OCI-LY7 (cell line): Measurements from ENCODE around the gene PIK3R1. TPM values are rescaled to one million over a fixed set of nuclear protein-coding genes. Genes with fewer than 3 reads are reported as not detected.

Source experiments
- BruUV-seq: library from RNA; stranded (reverse); fragments of 400-500 nt; replicated peaks from 2 replicates; lab custom pipeline; 2021; lab: Mats Ljungman, UMichigan
- CTCF ChIA-PET: fragments of 300-600 bp; sonication (Branson Sonifier 250); formaldehyde crosslinking; loops from one replicate; lab custom pipeline; 2022; ENCODE audit warnings: antibody characterized with exemption; ENCODE audit not compliant: unreplicated experiment; lab: Charles Lee
- POLR2A ChIA-PET: fragments of 300-600 bp; sonication (Branson Sonifier 250); formaldehyde crosslinking; loops from one replicate; lab custom pipeline; 2022; ENCODE audit warnings: antibody characterized with exemption; lab: Charles Lee
- DNase-seq: peaks from one replicate; pipeline ENCODE4 v3.0.0-alpha.2; 2015; ENCODE audit warnings: low spot score
- H2AFZ ChIP-seq: fragments of 200-600 bp; sonication (generic), shearing (Covaris generic); 2 replicates; pipeline ENCODE4 v1.6.1; 2014; ENCODE audit warnings: mild to moderate bottlenecking, antibody characterized with exemption, low read length, moderate library complexity
- H3K27ac ChIP-seq: fragments of 200-600 bp; sonication (generic); 2 replicates; pipeline ENCODE4 v1.5.1; 2014; ENCODE audit warnings: mixed run types, low read depth, mild to moderate bottlenecking, moderate library complexity, low read length, inconsistent platforms; ENCODE audit not compliant: poor library complexity, severe bottlenecking
- H3K36me3 ChIP-seq: fragments of 200-600 bp; sonication (generic); 2 replicates; pipeline ENCODE4 v1.6.1; 2014; ENCODE audit warnings: mild to moderate bottlenecking, antibody characterized with exemption, low read length, moderate library complexity, mixed read lengths; ENCODE audit not compliant: insufficient read depth
- H3K4me1 ChIP-seq: fragments of 200-600 bp; sonication (generic); 2 replicates; pipeline ENCODE4 v1.5.1; 2014; ENCODE audit warnings: mild to moderate bottlenecking, low read length; ENCODE audit not compliant: insufficient read depth, poor library complexity, severe bottlenecking
- H3K4me2 ChIP-seq: fragments of 200-600 bp; sonication (generic); 2 replicates; pipeline ENCODE4 v1.6.1; 2014; ENCODE audit warnings: mild to moderate bottlenecking, low read length
- H3K4me3 ChIP-seq: fragments of 200-600 bp; sonication (generic); 2 replicates; pipeline ENCODE4 v1.5.1; 2014; ENCODE audit warnings: mild to moderate bottlenecking, low read depth, low read length; ENCODE audit not compliant: poor library complexity, severe bottlenecking
- H3K79me2 ChIP-seq: fragments of 200-600 bp; sonication (generic); 2 replicates; pipeline ENCODE4 v1.6.1; 2016; ENCODE audit warnings: low read depth, mild to moderate bottlenecking, low read length, moderate library complexity, mixed read lengths; ENCODE audit not compliant: insufficient read depth
- H3K9me2 ChIP-seq: fragments of 200-600 bp; sonication (generic); 2 replicates; pipeline ENCODE4 v1.6.1; 2016; ENCODE audit warnings: mild to moderate bottlenecking, low read length, mixed read lengths; ENCODE audit not compliant: insufficient read depth
- H3K9me3 ChIP-seq: fragments of 200-600 bp; sonication (generic); 2 replicates; pipeline ENCODE4 v1.6.1; 2014; ENCODE audit warnings: mild to moderate bottlenecking, mixed run types, low read length, mixed read lengths
- H4K20me1 ChIP-seq: fragments of 200-600 bp; sonication (generic); 2 replicates; pipeline ENCODE4 v1.6.1; 2014; ENCODE audit warnings: mild to moderate bottlenecking, antibody characterized with exemption, low read length, moderate library complexity, mixed read lengths; ENCODE audit not compliant: insufficient read depth
- EZH2phosphoT487 ChIP-seq: fragments of 200-600 bp; sonication (generic); IDR thresholded peaks from 2 replicates; pipeline ENCODE4 v1.6.1; 2018; ENCODE audit warnings: low read depth, borderline replicate concordance, mild to moderate bottlenecking, mixed run types, antibody characterized with exemption, low read length, moderate library complexity, mixed read lengths
- intact Hi-C: fragments of 100-400 bp; cut with micrococcal nuclease; formaldehyde crosslinking; loops from one replicate; pipeline ENCODE4 v1.10.0; 2022; ENCODE audit not compliant: unreplicated experiment
- total RNA-seq, 2 experiments: library from RNA; depleted of rRNA in 1 of 2; stranded (reverse); fragments of >200 nt in 1 of 2; shearing (Covaris generic) in 1 of 2; gene quantifications; 2 replicates each; pipeline ENCODE4 v1.2.3, GENCODE V29; 2014 to 2022
- TF ChIP-seq, protein P1 (sequence below): fragments of 200-600 bp; sonication (generic); conservative IDR thresholded peaks from 2 replicates; pipeline ENCODE4 v1.5.1; 2014; ENCODE audit warnings: mild to moderate bottlenecking, antibody characterized with exemption, low read length, moderate library complexity, mixed read lengths

The PIK3R1 gene
- total RNA-seq, 2 experiments from 2014 or later = 15.8 to 43.4 TPM

DNA sequence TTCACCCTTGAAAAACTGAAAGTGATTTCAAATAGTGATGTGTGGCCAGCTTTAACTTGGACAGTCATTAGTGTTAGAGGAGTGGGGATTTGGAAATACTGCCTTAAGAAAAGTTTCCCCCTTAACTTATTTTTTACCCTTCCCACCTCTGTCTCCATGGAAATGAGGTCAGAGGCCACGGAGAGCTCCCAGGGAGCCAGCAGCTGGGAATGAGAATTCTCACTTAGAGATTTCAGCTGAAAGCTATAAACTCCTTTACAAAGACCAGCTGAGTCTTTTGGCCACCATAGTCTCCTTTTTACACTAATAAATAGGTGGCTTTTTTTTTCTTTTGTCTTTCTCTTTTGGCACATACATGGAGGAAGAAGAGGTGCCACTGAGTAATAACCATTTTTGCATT, 45.7 kb upstream of the PIK3R1 start:
- H2AFZ ChIP-seq = no peak overlapping the region
- no peaks in the 10 kb centered on the region for H3K36me3 ChIP-seq
- intact Hi-C loops = no loop called here
- no peaks in the 10 kb centered on the region for H4K20me1 ChIP-seq
- no peaks in the 10 kb centered on the region for H3K4me1 ChIP-seq
- POLR2A ChIA-PET = interaction anchor here (0.5 kb wide), 1 partner anchor 84 kb away, joined by 3 read pairs; no protein-coding TSS in a partner anchor
- H3K4me2 ChIP-seq = no peak overlapping the region
- no peak for DNase-seq
- H3K9me2 ChIP-seq = no peaks in the 10 kb centered on the region
- no peaks in the 10 kb centered on the region for H3K79me2 ChIP-seq
- no peak for TF ChIP-seq EZH2phosphoT487
- TF ChIP-seq, protein P1, sequence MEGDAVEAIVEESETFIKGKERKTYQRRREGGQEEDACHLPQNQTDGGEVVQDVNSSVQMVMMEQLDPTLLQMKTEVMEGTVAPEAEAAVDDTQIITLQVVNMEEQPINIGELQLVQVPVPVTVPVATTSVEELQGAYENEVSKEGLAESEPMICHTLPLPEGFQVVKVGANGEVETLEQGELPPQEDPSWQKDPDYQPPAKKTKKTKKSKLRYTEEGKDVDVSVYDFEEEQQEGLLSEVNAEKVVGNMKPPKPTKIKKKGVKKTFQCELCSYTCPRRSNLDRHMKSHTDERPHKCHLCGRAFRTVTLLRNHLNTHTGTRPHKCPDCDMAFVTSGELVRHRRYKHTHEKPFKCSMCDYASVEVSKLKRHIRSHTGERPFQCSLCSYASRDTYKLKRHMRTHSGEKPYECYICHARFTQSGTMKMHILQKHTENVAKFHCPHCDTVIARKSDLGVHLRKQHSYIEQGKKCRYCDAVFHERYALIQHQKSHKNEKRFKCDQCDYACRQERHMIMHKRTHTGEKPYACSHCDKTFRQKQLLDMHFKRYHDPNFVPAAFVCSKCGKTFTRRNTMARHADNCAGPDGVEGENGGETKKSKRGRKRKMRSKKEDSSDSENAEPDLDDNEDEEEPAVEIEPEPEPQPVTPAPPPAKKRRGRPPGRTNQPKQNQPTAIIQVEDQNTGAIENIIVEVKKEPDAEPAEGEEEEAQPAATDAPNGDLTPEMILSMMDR = no peak
- CTCF ChIA-PET = no interaction called here
- H3K4me3 ChIP-seq = no peak overlapping the region
- H3K9me3 ChIP-seq = no peaks in the 10 kb centered on the region
- BruUV-seq = no TSS peak
- H3K27ac ChIP-seq = no peak overlapping the region

DNA sequence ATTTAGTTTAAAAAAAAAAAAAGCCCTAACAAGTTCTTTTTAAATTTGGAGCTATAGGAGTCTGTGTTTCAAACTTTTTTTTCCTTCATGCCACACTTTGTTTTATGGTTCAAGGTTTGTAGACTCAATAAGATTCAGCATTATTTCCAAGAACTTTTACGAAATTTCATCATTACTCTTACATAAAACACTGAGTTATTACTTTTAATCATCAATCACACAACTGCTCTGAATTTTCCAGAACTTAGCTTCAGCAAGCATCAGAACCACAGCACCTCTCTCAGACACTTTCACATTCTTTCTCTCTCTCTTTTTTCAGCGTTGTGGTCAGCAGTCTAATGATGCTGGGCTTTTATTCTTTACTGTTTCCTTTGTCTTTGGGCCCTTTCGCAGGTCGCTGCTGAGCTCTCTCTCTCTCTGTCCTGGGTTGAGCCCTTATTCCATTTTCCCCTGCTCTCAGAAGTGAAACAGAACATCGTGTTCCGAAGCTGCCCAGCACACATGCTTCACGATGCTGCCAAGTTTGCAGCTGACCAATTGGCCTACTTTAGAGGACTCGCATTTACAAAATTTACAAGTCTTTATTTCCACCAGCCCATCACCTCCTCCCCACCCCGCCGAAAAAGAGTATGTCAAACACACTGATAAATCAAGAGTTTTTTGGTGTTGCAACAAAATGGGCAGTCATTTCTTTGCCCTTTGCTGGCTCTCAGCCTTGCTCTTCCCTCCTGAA, 44.6 kb upstream of the PIK3R1 start:
- TF ChIP-seq EZH2phosphoT487 = no peak
- TF ChIP-seq, protein P1 = no peak
- no peak overlapping the region for H3K4me2 ChIP-seq
- ChIA-PET POLR2A (interaction anchor here (0.7 kb wide), 1 partner anchor 248 kb away, joined by 3 read pairs; no protein-coding TSS in a partner anchor), CTCF (no interaction called here)
- intact Hi-C loops = no loop called here
- H3K9me3 ChIP-seq = no peaks in the 10 kb centered on the region
- H2AFZ ChIP-seq = no peak overlapping the region
- no peak overlapping the region for H3K4me3 ChIP-seq
- H3K4me1 ChIP-seq = no peaks in the 10 kb centered on the region
- no peaks in the 10 kb centered on the region for H3K79me2 ChIP-seq
- no peaks in the 10 kb centered on the region for H4K20me1 ChIP-seq
- BruUV-seq = no TSS peak
- no peaks in the 10 kb centered on the region for H3K36me3 ChIP-seq
- no peak for DNase-seq
- H3K9me2 ChIP-seq = no peaks in the 10 kb centered on the region
- no peak overlapping the region for H3K27ac ChIP-seq

GRCh38 chr5:68172314-68172713, 43.2 kb upstream of the PIK3R1 start:
- POLR2A ChIA-PET = interaction anchor here (0.6 kb wide), 1 partner anchor 1396 kb away, joined by 3 read pairs; no protein-coding TSS in a partner anchor
- no peak for DNase-seq
- H3K36me3 ChIP-seq = no peaks in the 10 kb centered on the region
- no peaks in the 10 kb centered on the region for H3K79me2 ChIP-seq
- H2AFZ ChIP-seq = no peak overlapping the region
- H3K9me3 ChIP-seq = no peaks in the 10 kb centered on the region
- TF ChIP-seq, protein P1 = no peak
- TF ChIP-seq EZH2phosphoT487 = no peak
- H3K4me2 ChIP-seq = no peak overlapping the region
- intact Hi-C loops = no loop called here
- CTCF ChIA-PET = no interaction called here
- H3K27ac ChIP-seq = no peak overlapping the region
- H3K4me1 ChIP-seq = no peaks in the 10 kb centered on the region
- H4K20me1 ChIP-seq = no peaks in the 10 kb centered on the region
- BruUV-seq = no TSS peak
- no peak overlapping the region for H3K4me3 ChIP-seq
- no peaks in the 10 kb centered on the region for H3K9me2 ChIP-seq
